ENCODE data around the gene ENPP5.

Gene ENPP5, protein sequence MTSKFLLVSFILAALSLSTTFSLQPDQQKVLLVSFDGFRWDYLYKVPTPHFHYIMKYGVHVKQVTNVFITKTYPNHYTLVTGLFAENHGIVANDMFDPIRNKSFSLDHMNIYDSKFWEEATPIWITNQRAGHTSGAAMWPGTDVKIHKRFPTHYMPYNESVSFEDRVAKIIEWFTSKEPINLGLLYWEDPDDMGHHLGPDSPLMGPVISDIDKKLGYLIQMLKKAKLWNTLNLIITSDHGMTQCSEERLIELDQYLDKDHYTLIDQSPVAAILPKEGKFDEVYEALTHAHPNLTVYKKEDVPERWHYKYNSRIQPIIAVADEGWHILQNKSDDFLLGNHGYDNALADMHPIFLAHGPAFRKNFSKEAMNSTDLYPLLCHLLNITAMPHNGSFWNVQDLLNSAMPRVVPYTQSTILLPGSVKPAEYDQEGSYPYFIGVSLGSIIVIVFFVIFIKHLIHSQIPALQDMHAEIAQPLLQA

DNA sequence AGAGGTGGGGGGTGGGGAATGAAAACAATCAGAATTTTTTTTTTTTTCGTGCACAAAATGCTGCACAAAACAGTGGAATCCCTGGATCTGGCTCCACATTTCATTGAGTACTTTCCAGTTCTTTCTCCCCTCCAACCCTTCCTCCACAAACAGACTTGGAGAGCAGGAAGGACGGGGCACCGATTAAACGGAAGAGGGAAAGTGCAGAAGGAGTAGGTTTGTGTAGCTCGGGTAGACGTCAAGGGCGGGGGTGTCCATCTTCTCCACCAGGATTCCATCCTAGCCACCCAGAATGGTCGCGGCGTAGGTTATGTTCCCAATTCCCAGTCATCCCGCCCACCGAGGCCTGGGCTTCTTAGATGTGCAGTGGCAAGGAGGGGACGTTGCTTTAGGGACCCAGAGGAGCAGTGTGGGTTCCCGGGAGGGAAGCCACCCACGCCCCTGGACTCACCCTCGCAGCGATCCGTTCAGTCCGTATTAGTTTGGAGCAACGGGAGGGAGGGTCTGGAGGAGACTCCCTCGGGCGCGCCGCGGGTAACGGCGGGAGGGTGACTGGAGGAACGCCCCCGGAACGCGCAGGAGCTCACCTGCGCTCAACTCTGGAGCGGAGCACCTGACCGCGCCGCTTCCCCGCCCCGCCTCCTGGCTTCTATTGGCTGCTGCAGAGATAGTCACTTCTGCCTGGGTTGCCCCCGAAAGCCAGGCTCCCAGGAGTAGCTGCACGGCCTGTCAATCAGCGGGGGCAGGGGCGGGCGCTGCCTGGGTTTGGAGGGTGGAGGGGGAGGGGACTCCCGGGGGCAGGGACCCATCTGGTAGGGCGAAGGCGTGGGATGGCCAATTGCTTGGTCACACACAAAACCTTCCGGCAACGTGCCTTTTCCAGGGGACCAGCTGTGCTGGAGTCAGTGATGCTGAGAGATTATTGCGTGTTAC is at the start of gene ENPP5:
Gene ENPP5, minus strand, starts transcription at position 624 of the 933 bp plus-strand sequence. CDS start 2,718 bp downstream, outside the sequence.
- DNase-seq (ENCODE audit: low read depth): peak; percentile 45

DNA sequence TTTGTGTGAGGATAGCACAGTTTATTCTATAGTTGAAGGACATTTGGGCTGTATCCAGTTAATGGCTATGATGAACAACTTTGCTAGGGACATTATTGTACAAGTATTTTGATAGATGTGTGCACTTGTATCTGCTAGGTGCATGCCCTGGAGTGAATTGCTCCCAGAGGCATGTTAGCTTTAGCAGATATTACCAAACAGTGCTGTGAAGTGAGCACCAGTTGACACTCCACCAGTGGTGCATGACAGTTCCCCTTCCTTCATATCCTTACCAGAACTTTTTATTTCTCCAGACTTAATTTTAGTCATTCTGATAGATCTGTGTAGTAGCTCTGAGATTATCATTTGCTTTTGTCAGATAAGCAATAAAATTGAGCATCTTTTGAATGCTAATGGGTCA is 48.9 kb upstream of the ENPP5 start:
- no peak for DNase-seq (ENCODE audit: low read depth)

DNA sequence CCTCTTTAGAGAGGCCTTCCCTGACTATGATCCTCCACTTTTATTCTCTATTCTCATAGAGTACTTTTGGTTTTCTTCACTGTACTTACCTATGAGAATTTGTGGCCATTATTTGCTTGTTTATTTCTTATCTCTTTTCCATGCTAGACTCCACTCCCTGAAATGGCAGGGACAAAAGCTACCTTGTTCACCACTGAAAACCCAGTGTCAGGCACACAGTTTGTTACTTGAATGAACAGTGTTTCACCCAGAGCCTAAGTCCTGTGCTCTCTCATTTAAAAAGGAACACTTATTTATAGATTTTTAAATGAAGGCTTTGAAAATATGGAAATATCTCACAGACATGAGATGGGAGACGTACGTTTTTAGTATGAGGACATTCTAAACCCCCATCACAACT is 47.7 kb upstream of the ENPP5 start:
- no peak for DNase-seq (ENCODE audit: low read depth)

DNA sequence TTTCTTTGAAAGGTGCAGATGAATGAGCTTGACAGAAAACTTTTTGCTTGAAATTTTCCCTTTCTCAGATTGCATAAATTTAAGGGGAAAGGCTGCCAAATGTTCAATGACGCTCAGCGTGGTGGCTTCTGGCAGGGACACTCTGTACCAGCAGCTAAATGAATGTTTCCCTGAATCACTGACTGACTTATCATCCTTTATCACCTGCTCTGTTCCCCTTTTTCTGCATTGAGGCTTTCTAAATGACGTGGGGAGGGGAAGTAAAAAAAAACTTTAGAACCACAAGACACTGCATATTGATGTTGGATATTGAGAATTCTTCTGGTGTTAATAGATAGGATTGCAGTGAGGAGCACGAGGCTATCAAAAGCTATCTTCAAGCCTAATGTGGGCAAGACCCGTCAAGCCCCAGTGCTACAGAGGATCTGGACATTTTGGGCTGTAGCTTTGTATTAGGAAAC is 46.9 kb upstream of the ENPP5 start:
- no peak for DNase-seq (ENCODE audit: low read depth)

DNA sequence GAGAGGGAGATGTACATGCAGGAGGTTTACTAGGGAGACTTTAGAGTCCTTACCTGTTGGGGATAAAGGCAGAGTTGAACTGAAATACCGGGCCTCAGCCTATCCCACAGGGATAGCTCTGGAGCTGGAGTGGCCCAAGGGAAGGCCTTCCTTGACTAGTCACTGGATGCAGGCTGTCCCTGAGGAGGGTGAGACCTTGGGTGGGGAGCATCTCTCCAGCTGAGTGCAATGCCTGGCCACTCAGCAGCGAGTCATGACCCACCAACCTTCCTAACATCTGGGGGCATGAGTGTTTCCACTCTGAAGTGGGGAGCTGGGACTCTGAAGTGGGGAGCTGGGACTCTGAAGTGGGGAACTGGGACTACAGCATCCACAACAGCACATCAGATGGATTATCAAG is 46.1 kb upstream of the ENPP5 start:
- no peak for DNase-seq (ENCODE audit: low read depth)

DNA sequence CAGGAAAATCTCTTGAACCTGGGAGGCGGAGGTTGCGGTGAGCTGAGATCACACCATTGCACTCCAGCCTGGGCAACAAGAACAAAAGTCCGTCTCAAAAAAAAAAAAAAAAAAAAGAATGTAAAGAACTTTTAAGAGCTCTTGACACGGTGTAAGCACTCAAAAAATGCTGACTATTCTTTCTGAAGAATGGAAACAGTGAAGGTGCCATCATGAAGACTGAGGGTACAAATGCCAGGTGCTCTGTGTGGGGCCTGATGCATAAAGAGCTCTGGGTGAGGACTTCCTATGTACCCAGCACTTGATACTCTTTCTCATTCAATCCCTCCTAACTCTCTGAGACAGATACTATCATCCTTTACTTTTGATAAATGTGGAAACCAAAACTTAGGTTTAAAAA is 45.0 kb upstream of the ENPP5 start:
- DNase-seq (ENCODE audit: low read depth): no peak

DNA sequence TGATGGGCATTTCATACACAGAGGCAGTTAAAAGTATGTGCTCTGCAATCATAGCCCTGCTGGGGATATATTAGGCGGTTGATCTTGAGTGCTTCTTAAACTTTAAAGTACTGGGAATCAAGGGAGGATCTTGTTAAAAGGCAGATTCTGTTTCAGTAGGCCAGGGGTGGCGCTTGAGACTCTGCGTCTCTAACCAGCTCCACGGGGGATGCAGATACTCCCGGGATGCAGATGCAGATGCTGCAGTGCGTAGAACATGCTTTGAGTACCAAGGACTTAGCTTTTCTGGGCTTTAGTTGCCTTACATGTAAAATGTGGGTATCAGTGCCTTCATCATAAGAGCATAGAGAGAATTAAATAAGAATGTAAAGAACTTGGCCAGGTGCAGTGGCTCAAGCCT is 44.4 kb upstream of the ENPP5 start:
- DNase-seq (ENCODE audit: low read depth): no peak

DNA sequence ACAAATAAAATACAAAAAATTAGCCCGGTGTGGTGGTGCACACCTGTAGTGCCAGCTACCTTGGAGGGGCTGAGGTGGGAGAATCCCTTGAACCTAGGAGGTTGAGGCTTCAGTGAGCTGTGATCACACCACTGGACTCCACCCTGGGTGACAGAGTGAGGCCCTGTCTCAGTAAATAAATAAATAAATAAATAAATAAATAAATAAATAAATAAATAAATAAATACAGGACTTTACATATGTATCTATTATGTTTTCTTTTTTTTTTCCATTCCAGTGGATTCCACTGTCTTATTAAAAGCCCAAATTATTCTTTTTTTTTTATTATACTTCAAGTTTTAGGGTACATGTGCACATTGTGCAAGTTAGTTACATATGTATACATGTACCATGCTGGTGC is 41.1 kb upstream of the ENPP5 start:
- no peak for DNase-seq (ENCODE audit: low read depth)

DNA sequence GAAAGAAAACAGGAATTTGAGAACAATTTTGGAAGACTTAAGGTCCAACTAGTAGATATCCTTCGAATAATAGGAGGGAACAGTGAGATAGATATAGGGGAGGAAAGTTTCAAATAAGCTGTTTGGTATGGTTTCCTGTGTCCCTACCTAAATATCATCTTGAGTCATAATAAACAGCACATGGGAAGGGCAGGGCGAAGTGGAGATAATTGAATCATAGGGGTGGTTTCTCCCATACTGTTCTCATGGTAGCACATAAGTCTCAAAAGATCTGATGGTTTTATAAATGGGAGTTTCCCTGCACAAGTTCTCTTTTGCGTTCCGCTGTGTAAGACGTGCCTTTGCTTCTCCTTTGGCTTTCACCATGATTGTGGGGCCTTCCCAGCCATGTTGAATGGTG is 39.5 kb upstream of the ENPP5 start:
- no peak for DNase-seq (ENCODE audit: low read depth)

DNA sequence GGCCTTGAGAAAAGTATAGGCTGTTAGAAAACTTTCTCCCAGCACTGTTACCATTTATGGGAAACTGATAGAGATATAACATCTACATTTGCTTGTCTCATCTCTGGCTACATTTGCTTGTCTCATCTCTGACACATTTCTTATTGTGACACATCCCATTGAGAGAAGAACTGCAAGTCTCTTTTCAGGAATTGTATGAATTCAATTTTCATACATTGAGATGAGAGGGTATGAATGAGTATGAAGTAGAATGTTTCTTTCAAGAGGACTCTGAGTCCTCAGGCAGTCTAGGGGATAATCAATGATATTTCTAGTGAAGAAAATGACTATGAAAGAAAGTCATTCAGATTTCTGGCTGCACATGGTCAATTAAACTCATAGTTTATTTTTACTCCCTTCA is 37.5 kb upstream of the ENPP5 start:
- DNase-seq (ENCODE audit: low read depth): no peak

DNA sequence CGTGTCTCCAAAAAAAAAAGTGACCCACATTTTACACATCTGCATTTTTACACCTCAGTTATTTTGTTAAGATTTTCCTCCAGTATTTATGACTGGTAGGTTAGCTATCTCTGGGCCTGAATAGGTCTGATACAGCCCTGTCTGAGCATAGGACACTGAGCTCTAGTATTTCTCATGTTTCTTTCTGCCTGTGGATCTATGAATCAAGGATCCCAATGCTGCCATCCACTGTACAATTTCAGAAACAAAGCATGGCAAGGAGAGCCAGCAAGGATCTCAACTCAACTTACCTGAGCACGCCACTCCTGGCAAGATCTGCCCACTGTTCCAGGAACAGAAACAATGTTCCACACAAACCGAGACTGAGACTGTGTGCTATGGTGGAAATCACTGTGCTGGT is 36.4 kb upstream of the ENPP5 start:
- DNase-seq (ENCODE audit: low read depth): no peak

DNA sequence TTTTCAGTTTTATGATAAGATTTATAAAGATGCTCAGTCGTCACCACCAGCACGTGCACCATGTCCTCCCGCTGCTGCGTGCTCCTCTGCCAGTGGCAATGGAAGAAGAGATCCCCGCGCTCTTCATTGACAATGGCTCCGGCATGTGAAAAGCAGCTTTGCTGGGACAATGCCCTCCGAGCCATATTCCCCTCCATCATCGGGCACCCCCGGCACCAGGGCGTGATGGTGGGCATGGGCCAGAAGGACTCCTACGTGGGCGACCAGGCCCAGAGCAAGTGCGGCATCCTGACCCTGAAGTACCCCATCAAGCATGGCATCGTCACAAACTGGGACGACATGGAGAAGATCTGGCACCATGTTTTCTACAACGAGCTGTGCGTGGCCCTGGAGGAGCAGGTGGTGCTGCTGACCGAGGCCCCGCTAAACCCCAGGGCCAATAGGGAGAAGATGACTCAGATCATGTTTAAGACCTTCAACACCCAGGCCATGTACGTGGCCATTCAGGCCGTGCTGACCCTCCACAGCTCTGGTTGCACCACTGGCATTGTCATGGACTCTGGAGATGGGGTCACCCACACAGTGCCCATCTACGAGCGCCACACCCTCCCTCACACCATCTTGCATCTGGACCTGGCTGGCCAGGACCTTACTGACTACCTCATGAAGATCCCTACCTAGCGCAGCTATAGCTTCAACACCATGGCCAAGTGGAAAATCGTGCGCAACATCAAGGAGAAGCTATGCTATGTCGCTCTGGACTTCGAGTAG is 34.3 kb upstream of the ENPP5 start:
- no peak for DNase-seq (ENCODE audit: low read depth)

DNA sequence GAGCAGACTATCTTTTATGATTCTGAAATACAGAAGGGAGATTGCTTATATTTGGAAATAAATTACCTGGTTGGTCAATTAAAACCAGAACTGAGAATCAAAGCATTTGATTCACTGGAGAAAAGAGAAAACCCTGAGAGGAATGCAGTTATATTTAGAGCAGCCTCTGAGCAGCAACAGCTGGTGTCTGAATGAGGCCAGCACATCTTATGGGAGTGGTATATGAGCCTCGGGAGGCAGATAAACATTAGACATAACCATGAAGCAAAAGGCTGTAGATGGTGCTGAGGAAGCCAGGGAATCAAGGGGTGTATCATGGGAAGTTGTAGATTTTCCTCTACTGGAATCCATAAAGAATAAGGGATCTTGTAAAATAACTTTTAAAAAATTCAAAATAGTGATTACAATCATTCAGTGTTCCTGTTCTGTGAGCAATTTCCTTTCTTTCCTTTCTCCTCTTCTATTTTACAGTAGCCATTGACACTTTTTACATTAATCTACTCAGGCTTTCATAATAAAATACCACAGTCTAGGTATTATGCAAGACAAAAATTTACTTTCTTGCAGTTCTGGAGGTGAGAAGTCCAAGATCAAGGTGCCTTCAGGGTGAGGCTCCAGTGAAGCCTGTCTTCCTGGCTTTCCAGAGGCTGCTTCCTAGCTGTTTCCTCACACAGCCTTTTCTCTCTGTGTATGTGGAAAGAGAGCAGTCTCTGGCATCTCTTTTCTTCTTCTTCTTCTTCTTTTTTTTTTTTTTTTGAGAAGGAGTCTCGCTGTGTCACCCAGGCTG is 32.8 kb upstream of the ENPP5 start:
- DNase-seq (ENCODE audit: low read depth): no peak

DNA sequence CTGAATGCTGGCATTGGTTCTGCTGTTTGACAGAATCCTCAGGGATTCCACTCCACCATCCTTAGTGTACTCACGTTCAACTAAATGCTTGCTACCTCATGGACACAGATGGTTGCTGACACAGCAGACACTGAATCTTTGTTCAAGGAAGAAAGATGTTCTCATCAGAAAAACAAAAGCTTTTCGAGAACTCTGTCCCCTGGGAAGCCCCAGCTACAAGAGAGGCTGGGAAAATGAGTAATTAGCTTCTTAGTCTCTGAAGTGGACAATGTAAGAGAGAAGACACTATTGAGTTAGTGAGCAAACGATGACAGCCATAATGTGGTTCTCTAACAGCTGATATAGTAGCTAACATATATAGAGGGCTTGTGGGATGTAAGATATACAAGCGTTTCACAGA is 30.9 kb upstream of the ENPP5 start:
- no peak for DNase-seq (ENCODE audit: low read depth)

DNA sequence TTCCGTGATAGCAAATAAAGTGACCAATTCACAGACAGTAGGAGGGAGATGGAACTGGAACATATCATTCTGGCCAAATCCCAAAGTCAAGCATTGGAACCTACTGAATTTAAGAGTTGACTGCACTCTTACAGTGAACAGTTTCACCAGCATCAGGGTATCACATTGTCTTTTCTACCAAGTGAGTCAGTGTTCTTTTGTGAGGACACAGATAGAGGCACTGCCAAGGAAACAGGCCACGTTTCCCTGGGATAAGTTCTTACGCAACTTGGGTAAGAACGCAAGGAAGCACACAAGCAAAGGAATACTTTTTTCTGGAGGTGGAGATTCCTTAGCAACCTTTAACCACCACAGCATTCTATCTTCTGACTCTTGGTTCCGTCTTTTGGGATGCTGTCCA is 28.6 kb upstream of the ENPP5 start:
- DNase-seq (ENCODE audit: low read depth): no peak

DNA sequence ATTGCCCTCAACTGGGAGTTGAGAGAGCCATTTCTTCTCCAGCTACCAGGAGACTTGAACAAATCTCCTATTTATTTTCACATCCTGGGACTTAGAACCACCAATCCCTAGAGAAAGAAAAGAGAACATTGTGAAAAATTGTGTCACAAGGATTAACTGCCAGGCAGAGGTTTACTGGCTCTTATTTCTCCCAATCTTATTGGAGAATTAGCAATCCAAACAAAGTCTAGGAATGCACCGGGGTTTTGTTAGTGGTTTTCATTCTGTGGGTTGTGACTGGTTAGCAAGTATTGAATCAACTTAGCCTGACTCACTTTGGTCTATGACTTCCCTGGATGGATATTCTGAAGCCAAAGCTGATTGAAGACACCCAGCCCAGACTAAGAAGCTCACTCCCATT is 21.2 kb upstream of the ENPP5 start:
- DNase-seq (ENCODE audit: low read depth): no peak

DNA sequence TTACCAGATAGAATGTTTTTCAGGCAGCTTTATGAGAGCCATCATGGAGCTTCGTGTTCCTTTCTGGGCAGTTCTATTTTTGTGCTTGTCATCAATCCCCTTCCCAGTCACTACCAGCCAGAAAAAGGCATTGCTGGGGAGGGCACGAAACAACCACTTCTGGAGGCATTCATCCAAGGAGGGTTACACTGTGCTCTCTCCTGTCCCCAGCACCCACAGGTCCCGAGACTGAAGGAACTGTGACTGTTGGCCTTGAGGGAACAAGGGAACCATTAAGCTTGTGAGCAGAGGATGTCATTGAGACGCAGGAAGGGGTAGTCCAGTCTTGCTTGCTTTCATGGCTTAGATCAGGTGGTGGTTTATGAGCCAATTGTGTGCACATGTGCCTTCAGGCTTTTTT is 20.1 kb upstream of the ENPP5 start:
- no peak for DNase-seq (ENCODE audit: low read depth)

DNA sequence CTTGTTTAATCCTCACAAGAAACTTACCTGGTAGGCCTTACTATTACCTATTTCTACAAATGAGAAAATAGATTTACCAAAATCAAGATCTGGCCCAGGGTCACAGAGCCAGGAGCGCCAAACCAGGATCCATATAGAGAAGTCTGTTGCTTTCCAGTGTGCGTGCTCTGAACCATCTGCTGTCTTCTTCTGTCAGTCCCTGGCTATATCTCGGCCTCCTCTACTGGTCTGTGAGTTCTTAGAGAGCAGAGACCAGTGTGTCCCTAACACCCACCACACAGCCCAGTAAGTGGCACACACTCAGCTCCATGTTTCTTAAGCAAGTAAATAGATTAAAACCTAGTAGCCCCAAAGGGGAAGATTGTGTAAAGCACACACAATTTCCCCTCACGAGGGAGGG is 18.9 kb upstream of the ENPP5 start:
- DNase-seq (ENCODE audit: low read depth): no peak

DNA sequence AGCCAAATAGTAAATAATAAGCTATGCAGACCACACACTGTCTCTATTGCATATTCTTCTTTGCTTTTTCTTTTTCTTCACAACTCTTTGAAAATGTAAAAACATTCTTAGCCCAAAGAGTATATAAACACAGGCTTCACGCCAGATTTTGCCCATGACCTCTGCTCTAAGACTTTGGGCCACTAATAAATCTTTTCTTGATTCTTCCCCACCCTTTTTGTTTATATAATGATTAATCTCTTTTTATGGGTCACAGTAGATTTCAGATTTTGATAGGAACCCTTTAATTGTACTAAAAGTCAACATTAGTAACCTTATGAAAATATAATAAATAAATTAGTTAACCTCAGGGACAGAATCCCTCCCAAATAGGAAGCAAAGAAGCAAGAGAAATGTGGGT is 15.8 kb upstream of the ENPP5 start:
- DNase-seq (ENCODE audit: low read depth): no peak

DNA sequence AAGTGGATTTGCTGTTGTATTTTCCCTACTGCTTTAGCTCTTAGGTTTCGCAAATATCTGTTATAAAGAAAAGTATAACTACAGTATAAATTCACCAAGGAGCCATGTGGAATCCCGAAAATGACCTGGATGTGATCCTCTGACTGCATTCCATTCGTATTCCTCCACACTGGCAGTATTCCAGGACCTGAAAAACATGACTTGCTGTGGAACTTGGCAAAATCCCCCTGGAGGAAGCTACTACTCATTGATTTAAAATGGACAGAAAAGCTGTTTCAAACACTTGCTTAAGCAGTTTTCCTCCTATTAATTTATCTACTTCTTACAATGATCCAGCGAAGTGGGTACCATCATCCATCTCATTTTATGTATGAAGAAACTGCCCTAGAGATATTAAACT is 13.3 kb upstream of the ENPP5 start:
- DNase-seq (ENCODE audit: low read depth): no peak

DNA sequence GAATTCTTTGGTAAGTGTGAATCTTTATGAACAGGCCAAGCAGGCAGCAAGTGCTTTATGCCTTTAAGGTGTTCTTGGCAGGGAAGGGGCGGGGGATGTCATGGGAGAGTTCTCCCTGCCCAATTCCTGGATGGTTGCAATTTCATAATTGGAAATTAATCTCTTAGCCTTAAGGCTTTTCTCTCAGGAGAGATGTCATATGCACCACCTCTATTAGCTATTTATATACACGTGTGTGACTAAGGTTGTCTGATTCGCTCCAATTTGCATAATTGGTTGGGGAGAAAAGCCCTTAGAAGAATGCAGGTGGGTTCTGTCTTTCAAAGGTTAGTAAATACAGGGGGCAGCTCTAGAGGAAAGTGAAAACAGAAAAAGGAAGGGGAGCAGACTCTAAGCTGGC is 5.2 kb upstream of the ENPP5 start:
- no peak for DNase-seq (ENCODE audit: low read depth)

All from activated T-cell treated with anti-CD3 and anti-CD28 coated beads for 1 hour (primary cell).